Ovary (tissue), 9 donors: Measurements from ENCODE around the gene NUP42. TPM values are rescaled to one million over a fixed set of nuclear protein-coding genes. Genes with fewer than 3 reads are reported as not detected.
"Not testable (repeated sequence)": the region's sequence is repeated elsewhere in the genome, so short reads cannot be mapped to it uniquely, and the experiment has no call there.

Source experiments
- DNase-seq, 5 donors: peaks; one replicate each; pipeline ENCODE4 v3.0.0-alpha.2; 2019 to 2020
- H3K27ac ChIP-seq, 2 donors: fragments of 200-600 bp; one replicate each; pipeline versions ENCODE4 v1.5.1 to v1.8.0; 2019 to 2022
- H3K27me3 ChIP-seq: fragments of 200-600 bp; one replicate; pipeline ENCODE4 v1.8.0; 2022
- H3K36me3 ChIP-seq: fragments of 200-600 bp; sonication (generic); one replicate; pipeline ENCODE4 v1.5.1; 2019
- H3K4me1 ChIP-seq: one replicate; pipeline ENCODE4 v1.8.1; 2013; ENCODE audit warnings: mild to moderate bottlenecking, moderate library complexity; ENCODE audit not compliant: insufficient read depth
- H3K4me3 ChIP-seq: fragments of 200-600 bp; sonication (generic); one replicate; pipeline ENCODE4 v1.5.1; 2017
- H3K9me3 ChIP-seq, 2 donors: fragments of 200-600 bp in 1 of 2; sonication (generic) in 1 of 2; one replicate each; pipeline versions ENCODE4 v1.5.1 to v1.8.1; 2013 to 2019; ENCODE audit warnings: mild to moderate bottlenecking in 1 of 2, moderate library complexity in 1 of 2
- EP300 ChIP-seq: sonication (generic); formaldehyde crosslinking; IDR thresholded peaks from one replicate; pipeline ENCODE4 v1.6.1; 2017; ENCODE audit warnings: antibody characterized with exemption
- POLR2A ChIP-seq: fragments of 450-650 bp; IDR thresholded peaks from one replicate; pipeline ENCODE4 v1.6.1; 2017; ENCODE audit warnings: antibody characterized with exemption, mild to moderate bottlenecking, moderate library complexity
- WGBS, 3 donors: extraction: QIAGEN DNeasy Blood & Tissue Kit in 1 of 3; methylation state at CpG; one replicate each; pipeline versions ENCODE4 v1.1.5 to v1.1.7; 2013 to 2017; 5-methylcytosine and 5-hydroxymethylcytosine counted together
- intact Hi-C, 4 donors: fragments of 100-400 bp; cut with DNase I; formaldehyde crosslinking; loops; one replicate each; pipeline versions ENCODE4 v1.11.0 to v1.15.1; 2022 to 2023
- polyA plus RNA-seq, 2 donors: library from polyadenylated mRNA; stranded (reverse); fragments of 200-250 nt in 1 of 2; fragments of 350-450 nt in 1 of 2; fragmentation: Illumina TruSeq in 1 of 2; extraction: RNeasy Lipid Tissue Mini Kit (QIAGEN cat#74804) in 1 of 2; gene quantifications; one replicate each; pipeline ENCODE4 v1.2.3, GENCODE V29; 2013 to 2014
- total RNA-seq, 7 donors: library from RNA; depleted of rRNA in 2 of 7; stranded (reverse); fragments of >200 nt in 2 of 7; fragmentation: NEBNext Ultra II Directional in 3 of 7; extraction: Animal tissue kit (Norgen Biotek cat#: 25700) in 3 of 7; gene quantifications; one replicate each; pipeline versions ENCODE4 v1.1.0 to v1.2.4, GENCODE V29; 2016 to 2023
- TF ChIP-seq, protein P1 (sequence below), 3 donors: fragments of 450-650 bp in 2 of 3; fragments of 200-600 bp in 1 of 3; IDR thresholded peaks; one replicate each; pipeline versions ENCODE4 v1.5.1 to v1.8.0; 2016 to 2022; ENCODE audit warnings: antibody characterized with exemption in 3 of 3, mild to moderate bottlenecking in 1 of 3
- donor health status: DM: no; HTN: no; CAD: no; lungs with moderate emphysema.
- donor health status: DM: no; HTN: no; CAD: no.
- donor health status: Bipolar disorder and iron deficiency.
- donor health status: DM: yes; HTN: yes; CAD: no.
- donor health status: DM: no; HTN: no; CAD: no.
- donor health status: DM: yes; HTN: yes; CAD: no.

NUP42 gene
- total and polyA plus RNA-seq, 9 donors, result 17.6 to 30.8 (median 23.1) TPM

DNA sequence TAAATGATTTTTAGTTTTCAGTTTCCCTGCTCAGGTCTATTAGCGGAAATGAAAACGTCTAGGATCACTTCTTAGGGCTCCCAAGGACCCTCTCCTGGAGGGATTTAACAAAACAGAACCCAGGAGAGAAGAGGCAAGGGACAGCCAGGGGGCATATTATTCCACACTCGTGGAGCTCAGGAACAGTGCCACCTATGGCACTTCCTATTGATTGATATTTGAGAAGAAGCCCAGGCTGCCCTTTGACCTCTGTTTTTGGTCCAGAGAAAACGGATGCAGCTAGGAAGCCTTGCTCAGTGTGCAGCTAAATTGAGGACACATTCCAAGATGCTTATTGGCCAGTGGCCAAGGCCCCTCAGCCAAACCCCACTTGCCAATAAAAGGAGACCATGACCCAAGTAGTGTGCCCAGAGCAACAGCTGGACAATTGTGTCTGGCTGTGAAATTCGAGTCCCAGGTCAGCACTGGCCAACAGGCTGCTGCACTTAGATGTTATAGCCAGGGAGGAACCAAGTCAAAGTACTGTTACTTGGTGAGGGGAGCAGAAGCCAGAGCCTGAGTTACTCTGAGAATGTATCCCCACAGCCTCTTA, 40.7 kb downstream of the NUP42 start:
- Histone ChIP-seq H3K4me3 (no peak overlapping the region), H3K36me3 (no peaks in the 10 kb centered on the region), H3K27ac (no peak overlapping the region), H3K4me1 (no peaks in the 10 kb centered on the region), H3K9me3 (no peaks in the 10 kb centered on the region), H3K27me3 (no peaks in the 10 kb centered on the region)
- intact Hi-C loops, result no loop called here
- DNase-seq, result no peak
- WGBS, 3 donors, result 23 to 34% (median 27%) methylated on average over 5 of the region's 5 CpGs
- TF ChIP-seq EP300 (no peak), POLR2A (no peak)
- TF ChIP-seq, protein P1, sequence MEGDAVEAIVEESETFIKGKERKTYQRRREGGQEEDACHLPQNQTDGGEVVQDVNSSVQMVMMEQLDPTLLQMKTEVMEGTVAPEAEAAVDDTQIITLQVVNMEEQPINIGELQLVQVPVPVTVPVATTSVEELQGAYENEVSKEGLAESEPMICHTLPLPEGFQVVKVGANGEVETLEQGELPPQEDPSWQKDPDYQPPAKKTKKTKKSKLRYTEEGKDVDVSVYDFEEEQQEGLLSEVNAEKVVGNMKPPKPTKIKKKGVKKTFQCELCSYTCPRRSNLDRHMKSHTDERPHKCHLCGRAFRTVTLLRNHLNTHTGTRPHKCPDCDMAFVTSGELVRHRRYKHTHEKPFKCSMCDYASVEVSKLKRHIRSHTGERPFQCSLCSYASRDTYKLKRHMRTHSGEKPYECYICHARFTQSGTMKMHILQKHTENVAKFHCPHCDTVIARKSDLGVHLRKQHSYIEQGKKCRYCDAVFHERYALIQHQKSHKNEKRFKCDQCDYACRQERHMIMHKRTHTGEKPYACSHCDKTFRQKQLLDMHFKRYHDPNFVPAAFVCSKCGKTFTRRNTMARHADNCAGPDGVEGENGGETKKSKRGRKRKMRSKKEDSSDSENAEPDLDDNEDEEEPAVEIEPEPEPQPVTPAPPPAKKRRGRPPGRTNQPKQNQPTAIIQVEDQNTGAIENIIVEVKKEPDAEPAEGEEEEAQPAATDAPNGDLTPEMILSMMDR (IDR thresholded peaks at IDR 0.05), result no peak

DNA sequence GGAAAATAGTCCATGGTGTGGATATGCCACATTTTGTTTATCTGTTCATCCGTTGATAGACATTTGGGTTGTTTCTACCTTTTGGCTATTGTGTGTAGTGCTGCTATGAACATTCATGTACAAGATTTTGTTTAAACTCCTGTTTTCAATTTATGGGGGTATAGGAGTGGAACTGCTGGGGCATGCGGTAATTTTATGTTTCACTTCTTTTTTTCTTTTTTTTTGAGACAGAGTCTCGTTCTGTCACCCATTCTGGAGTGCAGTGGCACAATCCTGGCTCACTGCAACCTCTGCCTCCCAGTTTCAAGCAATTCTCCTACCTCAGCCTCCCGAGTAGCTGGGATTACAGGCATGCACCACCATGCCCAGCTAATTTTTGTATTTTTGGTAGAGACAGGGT, 42.5 kb downstream of the NUP42 start:
- H3K36me3 ChIP-seq, intact Hi-C loops, H3K9me3 ChIP-seq, H3K4me1 ChIP-seq, H3K27ac ChIP-seq, H3K27me3 ChIP-seq, H3K4me3 ChIP-seq, DNase-seq: not testable (repeated sequence)
- 82 to 92% (median 88%) methylated on average over 4 of the region's 4 CpGs for WGBS, 3 donors

DNA sequence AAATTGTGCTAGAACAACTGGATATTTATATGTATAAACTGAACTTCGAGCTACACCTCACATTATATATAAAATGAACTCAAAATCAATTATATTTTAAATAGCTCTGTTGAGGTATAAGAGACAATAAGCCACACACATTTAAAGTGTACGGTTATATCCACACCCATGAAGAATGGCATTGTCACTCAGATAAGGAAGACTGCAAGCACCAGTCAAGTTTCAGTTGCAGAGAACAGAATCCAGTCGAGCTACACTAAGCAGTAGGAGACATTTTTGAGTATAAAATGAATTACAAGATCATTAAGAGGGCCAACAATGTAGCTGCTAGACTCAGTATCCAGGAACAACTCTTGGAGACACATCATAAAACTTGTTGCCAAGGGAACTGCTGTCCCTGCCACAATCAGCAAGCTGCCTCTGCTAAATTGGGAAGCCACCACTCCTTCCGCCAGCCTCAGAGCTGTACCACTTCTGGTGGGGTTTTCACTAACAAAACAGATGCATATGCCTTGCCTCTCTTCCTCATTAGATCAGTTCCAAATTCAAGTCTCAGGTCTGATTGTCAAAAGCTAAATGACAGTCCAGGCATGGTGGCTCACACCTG, 45.1 kb downstream of the NUP42 start:
- H3K27me3 ChIP-seq, result no peaks in the 10 kb centered on the region
- H3K4me1 ChIP-seq, result no peaks in the 10 kb centered on the region
- no peak overlapping the region for H3K27ac ChIP-seq
- H3K9me3 ChIP-seq, result peaks cover 0 to 5% of the 10 kb centered on the region in 2 donors
- no peaks in the 10 kb centered on the region for H3K36me3 ChIP-seq
- TF ChIP-seq POLR2A, result no peak
- no peak for TF ChIP-seq EP300
- TF ChIP-seq, protein P1 (IDR thresholded peaks at IDR 0.05), result no peak
- 81 to 87% (median 82%) methylated on average over 4 of the region's 4 CpGs for WGBS, 3 donors
- H3K4me3 ChIP-seq, result no peak overlapping the region
- DNase-seq, result no peak
- intact Hi-C loops, result no loop called here

DNA sequence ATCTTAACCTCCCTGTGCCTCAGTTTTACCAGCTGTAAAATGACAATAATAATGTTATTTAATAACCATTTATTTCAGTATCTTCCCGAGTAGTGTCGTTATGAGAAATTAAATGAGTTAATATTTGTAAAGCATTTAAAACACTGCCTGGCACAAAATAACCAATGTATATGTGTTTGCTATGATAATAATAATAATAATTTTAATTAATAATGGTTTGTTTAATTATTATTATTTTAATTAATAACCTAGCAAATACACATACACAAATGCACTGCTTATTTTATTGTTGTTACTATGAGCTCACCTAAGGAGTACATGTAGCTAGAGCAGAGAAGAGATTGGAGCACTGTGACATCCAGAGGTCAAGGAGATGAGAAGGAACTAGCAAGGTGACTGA, 46.6 kb downstream of the NUP42 start:
- Histone ChIP-seq H3K9me3 (peaks cover 0 to 5% of the 10 kb centered on the region in 2 donors), H3K4me3 (no peak overlapping the region), H3K36me3 (no peaks in the 10 kb centered on the region), H3K4me1 (no peaks in the 10 kb centered on the region), H3K27me3 (no peaks in the 10 kb centered on the region), H3K27ac (no peak overlapping the region)
- TF ChIP-seq, protein P1 (IDR thresholded peaks at IDR 0.05), result no peak
- TF ChIP-seq POLR2A (no peak), EP300 (no peak)
- no peak for DNase-seq
- intact Hi-C loops, result no loop called here
- 94 to 96% (median 95%) methylated on average over 2 of the region's 2 CpGs for WGBS, 3 donors

DNA sequence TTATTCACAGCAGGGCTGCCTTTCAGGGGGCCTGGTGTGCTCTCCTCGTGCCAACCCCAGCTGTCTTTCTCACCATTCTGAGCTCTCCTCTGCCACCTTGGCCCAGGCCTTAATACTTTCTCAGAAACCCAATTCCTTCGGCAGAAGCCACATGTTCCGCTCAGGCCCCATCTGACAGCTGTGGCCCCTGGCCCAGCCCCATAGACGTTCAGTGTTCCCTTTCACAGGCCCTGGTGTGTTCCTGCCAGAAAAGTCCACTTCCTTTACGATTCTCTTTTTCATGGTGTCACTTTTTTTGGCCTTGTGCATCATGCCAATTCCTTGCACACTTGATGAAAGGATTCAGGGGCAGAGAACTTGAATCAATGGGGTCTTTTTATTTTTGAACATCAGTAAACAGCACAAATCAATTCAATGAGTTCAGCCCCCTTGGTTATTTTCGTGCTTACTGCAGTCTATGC, 48.8 kb downstream of the NUP42 start:
- H3K36me3 ChIP-seq, result no peaks in the 10 kb centered on the region
- intact Hi-C loops, result no loop called here
- no peaks in the 10 kb centered on the region for H3K4me1 ChIP-seq
- H3K27ac ChIP-seq, result no peak overlapping the region
- 67 to 69% (median 68%) methylated on average over 6 of the region's 6 CpGs for WGBS, 3 donors
- DNase-seq, result no peak
- H3K4me3 ChIP-seq, result no peak overlapping the region
- no peaks in the 10 kb centered on the region for H3K27me3 ChIP-seq
- peaks cover 0 to 5% of the 10 kb centered on the region in 2 donors for H3K9me3 ChIP-seq
- no peak for TF ChIP-seq EP300
- no peak for TF ChIP-seq POLR2A
- TF ChIP-seq, protein P1 (IDR thresholded peaks at IDR 0.05), result no peak
